ENCODE data around the gene PRR27. TPM values are rescaled to one million over a fixed set of nuclear protein-coding genes. Genes with fewer than 3 reads are reported as not detected.
A peak's percentile ranks its signal among the peaks of the same experiment; 100 is the strongest.

PRR27 gene
- total RNA-seq, result not detected
- long read RNA-seq, result 0 reads

DNA sequence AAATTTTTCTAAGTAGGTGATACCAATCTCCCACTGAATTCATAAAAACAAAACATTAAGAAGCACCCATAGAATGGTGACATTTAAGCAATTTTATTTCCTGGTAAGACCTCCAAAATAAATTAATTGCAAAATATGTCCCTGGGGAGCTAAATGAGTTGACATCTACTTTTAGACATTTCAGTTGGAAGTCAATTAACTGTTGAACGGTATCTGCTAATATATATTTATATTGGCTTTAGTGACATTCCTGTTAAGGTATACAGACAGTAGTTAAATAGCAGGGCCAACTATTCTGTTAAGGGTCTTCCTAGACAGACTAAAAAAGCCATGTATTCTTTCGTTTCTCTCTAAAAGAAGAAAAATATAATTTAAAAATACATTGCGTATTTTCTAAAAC is at the start of gene PRR27:
PRR27 (plus strand) TSS at position 301 of the 400 bp plus-strand sequence. CDS start 139 bp downstream, outside the sequence.
- intact Hi-C loops (cut with DNase I), result no loop called here
- ATAC-seq (no peak), DNase-seq (ENCODE audit: missing footprints) (no peak)

DNA sequence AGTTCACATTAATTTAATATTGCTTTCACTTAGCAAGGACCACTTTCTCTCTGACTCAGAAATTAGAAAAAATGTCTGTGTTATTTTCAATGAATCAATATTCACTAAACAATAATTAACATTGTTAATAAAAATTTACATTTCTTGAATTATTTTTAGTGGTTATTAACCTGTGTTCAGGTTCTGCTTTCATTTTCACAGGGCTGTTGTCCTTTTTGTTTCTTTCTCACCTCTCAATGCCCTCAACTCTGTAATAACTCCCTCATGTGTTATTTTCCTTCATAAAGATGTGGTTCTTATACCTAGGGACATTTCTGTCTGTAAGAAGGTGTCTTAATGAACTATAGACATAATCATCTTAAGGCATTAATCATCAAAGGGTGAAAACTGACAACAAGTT is 43.1 kb upstream of the PRR27 start:
- ATAC-seq, result no peak
- DNase-seq (ENCODE audit: missing footprints), result no peak
- intact Hi-C loops (cut with DNase I), result no loop called here

DNA sequence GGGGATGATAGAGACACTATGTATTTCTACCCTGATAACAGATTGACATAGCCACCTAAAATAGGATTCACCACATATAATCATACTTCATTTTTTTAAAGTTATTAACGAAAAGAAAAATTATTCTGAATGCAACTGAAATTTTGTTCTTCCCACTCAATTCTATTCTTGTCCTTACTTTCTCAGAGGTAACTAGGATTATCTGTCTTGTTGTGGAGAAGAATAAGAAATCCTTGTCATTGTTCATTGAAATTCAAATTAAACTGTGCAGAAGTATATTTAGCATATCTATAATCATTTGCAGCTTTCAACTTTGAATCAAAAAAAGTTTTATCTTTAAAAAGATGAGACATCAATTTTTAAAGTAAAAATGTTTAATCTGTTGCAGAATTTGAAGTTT is 40.4 kb upstream of the PRR27 start:
- ATAC-seq (no peak), DNase-seq (ENCODE audit: missing footprints) (no peak)
- intact Hi-C loops (cut with DNase I), result no loop called here

DNA sequence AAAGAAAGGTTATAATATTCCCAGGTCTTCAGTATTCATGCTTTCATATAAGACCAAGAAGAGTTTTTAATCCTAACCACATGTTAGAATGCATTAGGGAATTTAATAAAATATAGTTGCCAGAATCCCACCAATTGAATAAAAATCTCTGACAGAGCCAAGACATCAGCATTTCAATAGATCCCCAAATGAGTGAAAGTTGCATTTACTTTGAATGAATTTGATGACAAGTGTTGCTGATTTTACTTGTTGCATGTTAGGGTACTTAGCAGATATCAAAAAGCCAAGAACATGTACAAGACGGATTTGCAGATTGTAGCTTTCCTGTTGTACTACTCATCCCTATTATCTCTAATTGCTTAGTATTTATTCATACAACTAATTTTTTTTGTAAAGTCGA is 39.9 kb upstream of the PRR27 start:
- ATAC-seq (no peak), DNase-seq (ENCODE audit: missing footprints) (no peak)
- intact Hi-C loops (cut with DNase I), result no loop called here

DNA sequence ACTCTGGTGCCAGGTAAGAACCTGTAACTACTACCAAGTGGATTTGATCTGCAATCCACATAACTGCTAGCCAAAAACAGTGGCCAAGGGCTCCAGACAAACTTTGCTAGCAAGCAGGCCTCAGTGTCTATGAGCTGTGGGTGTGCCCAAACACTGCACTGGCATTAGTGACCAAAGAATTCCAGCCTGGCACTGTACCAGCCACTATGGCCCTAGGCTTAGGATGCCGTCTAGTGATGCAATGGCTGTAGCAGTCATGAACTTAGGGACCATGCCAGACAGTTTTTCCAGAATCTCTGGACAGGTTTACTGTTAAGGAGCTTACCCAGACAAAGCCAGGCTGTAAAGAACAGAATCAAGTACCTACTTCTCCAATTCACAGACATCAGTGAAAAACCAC is 33.7 kb upstream of the PRR27 start:
- intact Hi-C loops (cut with DNase I), result no loop called here
- ATAC-seq (no peak), DNase-seq (ENCODE audit: missing footprints) (no peak)

DNA sequence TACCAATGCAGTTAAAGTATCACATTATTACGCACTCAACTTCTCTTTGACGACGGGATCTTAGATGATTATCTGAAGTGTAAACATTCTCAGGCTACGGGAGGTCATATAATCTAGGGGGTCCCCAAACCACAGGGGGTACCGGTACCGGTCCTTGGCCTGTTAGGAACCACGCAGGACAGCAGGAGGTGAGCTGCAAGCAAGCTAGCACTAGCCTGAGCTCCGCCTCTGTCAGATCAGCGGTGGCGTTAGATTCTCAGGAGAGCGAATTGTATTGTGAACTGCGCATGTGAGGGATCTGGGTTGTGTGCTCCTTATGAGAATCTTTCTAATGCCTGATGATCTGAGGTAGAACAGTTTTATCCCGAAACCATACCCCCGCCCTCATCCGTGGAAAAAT is 20.6 kb upstream of the PRR27 start:
- DNase-seq (ENCODE audit: missing footprints) (no peak), ATAC-seq (no peak)
- intact Hi-C loops (cut with DNase I), result no loop called here

GRCh38 chr4:70138751-70139150 is 15.3 kb upstream of the PRR27 start:
- intact Hi-C loops (cut with DNase I), result no loop called here
- DNase-seq (ENCODE audit: missing footprints) (no peak), ATAC-seq (no peak)

DNA sequence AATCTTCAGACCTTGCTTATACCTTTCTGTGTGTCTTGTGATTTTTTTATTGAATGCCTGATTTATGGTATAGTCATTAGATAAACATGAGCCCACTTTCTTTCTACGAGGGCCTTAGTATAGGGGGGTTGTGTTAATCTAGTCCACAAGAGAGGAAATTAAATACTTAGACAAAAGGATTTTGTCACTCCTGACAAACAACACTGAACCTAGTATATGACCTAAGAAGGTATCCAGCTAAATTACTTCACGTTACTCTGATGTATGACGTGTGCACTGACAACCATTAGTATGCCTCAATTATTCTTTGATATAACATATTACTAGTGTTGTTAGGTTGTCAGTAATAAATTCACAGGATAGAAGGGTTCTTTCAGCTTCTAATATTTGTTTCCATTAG is 2.8 kb upstream of the PRR27 start:
- intact Hi-C loops (cut with DNase I), result no loop called here
- no peak for ATAC-seq

GRCh38 chr4:70152088-70152487 is 1.9 kb upstream of the PRR27 start:
- intact Hi-C loops (cut with DNase I), result no loop called here
- no peak for ATAC-seq

More for the DNA sequence above, 2.8 kb upstream of the PRR27 start:
- no peak for DNase-seq (ENCODE audit: missing footprints)

DNA sequence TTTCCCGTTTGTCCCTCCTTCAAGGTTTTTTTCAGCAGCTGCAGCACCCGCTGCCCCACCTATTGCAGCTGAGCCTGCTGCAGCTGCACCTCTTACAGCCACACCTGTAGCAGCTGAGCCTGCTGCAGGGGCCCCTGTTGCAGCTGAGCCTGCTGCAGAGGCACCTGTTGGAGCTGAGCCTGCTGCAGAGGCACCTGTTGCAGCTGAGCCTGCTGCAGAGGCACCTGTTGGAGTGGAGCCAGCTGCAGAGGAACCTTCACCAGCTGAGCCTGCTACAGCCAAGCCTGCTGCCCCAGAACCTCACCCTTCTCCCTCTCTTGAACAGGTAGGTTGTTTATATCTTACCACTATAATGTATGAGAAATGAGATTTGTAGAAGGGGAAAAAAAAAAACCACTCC is 4.5 kb downstream of the PRR27 start:
- no peak for ATAC-seq
- DNase-seq (ENCODE audit: missing footprints), result peak; percentile 47
- intact Hi-C loops (cut with DNase I), result no loop called here

More at GRCh38 chr4:70152088-70152487, 1.9 kb upstream of the PRR27 start:
- DNase-seq (ENCODE audit: missing footprints), result no peak

DNA sequence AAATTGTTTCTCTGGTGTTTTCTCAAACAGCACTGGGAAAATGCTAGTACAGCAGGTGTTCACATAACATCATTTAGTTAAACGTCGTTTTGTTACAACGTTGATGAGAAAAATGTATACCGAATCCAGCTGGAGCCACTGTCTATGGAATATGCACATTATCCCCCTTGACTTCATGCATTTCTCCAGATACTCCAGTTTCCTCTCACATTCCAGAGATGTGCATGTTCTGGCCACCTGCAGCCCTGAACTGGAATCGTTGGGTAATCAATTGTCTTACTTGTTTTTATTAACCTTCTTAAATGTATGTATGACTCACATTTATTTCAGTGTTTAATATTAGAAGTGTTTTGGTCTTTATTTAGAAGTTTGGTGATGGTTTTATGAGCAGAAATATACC is 23.1 kb downstream of the PRR27 start:
- ATAC-seq (no peak), DNase-seq (ENCODE audit: missing footprints) (peak; percentile 9)
- intact Hi-C loops (cut with DNase I), result no loop called here

GRCh38 chr4:70178075-70178660 is 24.1 kb downstream of the PRR27 start:
- ATAC-seq, result no peak
- DNase-seq (ENCODE audit: missing footprints), result no peak
- intact Hi-C loops (cut with DNase I), result no loop called here

GRCh38 chr4:70179811-70180210 is 25.8 kb downstream of the PRR27 start:
- DNase-seq (ENCODE audit: missing footprints) (no peak), ATAC-seq (no peak)
- intact Hi-C loops (cut with DNase I), result no loop called here

GRCh38 chr4:70181864-70182263 is 27.8 kb downstream of the PRR27 start:
- ATAC-seq, result no peak
- no peak for DNase-seq (ENCODE audit: missing footprints)
- intact Hi-C loops (cut with DNase I), result no loop called here

- DNase-seq (ENCODE audit: missing footprints) (no peak), ATAC-seq (no peak)
- intact Hi-C loops (cut with DNase I), result no loop called here
Measured at GRCh38 chr4:70182517-70183167, 28.6 kb downstream of the PRR27 start.

DNA sequence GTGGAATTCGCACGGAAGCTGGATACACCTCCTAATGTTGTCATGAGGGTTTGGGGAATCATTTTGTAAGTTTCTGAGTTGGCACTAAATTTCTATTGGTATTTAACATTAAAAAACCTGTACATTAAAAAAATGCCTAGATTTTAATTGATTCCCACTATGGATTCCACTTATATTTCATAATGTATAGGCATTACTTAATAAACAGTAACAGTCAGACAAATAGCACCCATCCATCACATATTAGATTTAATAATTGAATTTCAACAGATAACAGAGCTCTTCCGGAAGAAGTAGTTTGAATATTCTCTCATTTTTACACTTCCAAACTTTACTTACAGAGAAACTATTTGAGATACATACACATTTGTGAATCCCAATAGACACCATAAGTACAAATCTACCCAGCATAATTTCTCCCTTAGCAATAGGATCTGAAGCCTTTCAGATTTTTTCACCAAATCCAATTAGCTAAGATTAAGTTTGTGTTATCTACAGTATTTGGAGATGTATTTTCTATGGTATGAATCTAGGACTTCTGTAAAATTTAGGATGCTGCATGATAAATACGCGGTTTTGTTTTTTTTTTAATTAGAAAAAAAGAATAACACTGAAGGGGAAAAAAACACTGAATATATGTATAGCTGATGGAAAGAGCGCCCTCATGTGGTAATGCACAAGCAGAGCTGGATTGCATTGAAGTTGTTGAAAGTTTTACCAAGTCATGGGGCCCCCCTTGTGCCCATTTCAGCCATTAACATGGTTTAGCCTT is 29.3 kb downstream of the PRR27 start:
- ATAC-seq, result no peak
- intact Hi-C loops (cut with DNase I), result no loop called here
- DNase-seq (ENCODE audit: missing footprints), result no peak

GRCh38 chr4:70183940-70184246 is 29.9 kb downstream of the PRR27 start:
- DNase-seq (ENCODE audit: missing footprints) (no peak), ATAC-seq (no peak)
- intact Hi-C loops (cut with DNase I), result no loop called here

DNA sequence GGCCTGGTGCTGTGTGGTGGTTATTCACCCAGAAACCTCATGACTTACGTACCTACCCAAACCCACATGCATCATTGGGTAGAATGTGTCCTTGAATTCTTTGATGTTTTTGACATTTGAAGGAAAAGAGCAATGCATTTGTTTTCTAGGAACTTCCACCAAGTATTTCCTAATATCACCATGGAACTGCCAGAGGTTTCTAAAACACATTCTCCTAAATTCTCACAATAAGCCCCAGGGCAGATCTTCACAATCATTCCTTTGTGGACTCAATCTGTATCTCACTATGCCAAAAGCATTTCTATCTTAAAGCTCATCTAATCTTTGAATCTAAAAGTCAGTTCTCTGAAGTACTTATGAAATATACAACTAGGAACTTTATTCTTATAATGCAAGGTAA is 33.2 kb downstream of the PRR27 start:
- intact Hi-C loops (cut with DNase I), result no loop called here
- ATAC-seq (no peak), DNase-seq (ENCODE audit: missing footprints) (no peak)

- DNase-seq (ENCODE audit: missing footprints) (no peak), ATAC-seq (no peak)
- intact Hi-C loops (cut with DNase I), result no loop called here
Measured at GRCh38 chr4:70190579-70190978, 36.5 kb downstream of the PRR27 start.

DNA sequence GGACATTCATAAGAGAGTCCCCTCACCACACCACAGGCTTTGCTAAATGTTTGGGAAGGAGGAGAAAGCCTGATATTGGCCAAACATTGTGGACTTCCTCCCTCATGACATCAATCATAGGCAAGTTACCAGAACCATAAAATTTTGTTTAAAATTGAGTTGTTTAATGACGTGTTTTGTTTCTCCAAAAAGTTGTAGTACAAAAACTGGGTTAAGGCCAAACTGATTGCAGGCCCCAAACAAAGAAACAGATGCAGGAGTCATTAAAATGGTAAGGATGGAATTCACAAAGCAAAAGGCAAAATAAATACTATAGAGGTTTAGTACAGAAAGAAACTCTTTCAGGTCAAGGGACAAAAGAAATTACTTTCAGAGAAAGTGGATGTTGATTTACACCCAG is 37.6 kb downstream of the PRR27 start:
- DNase-seq (ENCODE audit: missing footprints) (no peak), ATAC-seq (no peak)
- intact Hi-C loops (cut with DNase I), result no loop called here
